Esophagus squamous epithelium (tissue), 5 donors: ENCODE measurements around the gene CACNA1H. TPM values are rescaled to one million over a fixed set of nuclear protein-coding genes. Genes with fewer than 3 reads are reported as not detected.
"Not testable (repeated sequence)": the region's sequence is repeated elsewhere in the genome, so short reads cannot be mapped to it uniquely, and the experiment has no call there.

Source experiments
- DNase-seq: peaks from one replicate; lab custom pipeline; 2025; lab: John Stamatoyannopoulos, UW
- H3K27ac ChIP-seq, 4 donors: fragments of 200-600 bp; sonication (generic); one replicate each; pipeline ENCODE4 v1.5.1; 2016 to 2019; ENCODE audit warnings: mild to moderate bottlenecking in 1 of 4
- H3K27me3 ChIP-seq, 4 donors: fragments of 200-600 bp; sonication (generic); 1 replicate in 3 of 4; 2 replicates in 1 of 4; pipeline versions ENCODE4 v1.5.1 to v1.6.0; 2017 to 2021; ENCODE audit warnings: antibody characterized with exemption in 1 of 4
- H3K36me3 ChIP-seq, 3 donors: fragments of 200-600 bp; sonication (generic); one replicate each; pipeline ENCODE4 v1.5.1; 2016 to 2019
- H3K4me1 ChIP-seq, 3 donors: fragments of 200-600 bp; sonication (generic); one replicate each; pipeline ENCODE4 v1.5.1; 2017 to 2019
- H3K4me3 ChIP-seq, 4 donors: fragments of 200-600 bp; sonication (generic); 1 replicate in 3 of 4; 2 replicates in 1 of 4; pipeline ENCODE4 v1.5.1; 2016 to 2019; ENCODE audit warnings: mild to moderate bottlenecking in 2 of 4, moderate library complexity in 1 of 4
- H3K9me3 ChIP-seq, 3 donors: fragments of 200-600 bp; sonication (generic); one replicate each; pipeline ENCODE4 v1.5.1; 2016 to 2019
- CTCF ChIP-seq, 6 experiments: fragments of 450-650 bp in 4 of 6; fragments of 200-600 bp in 2 of 6; sonication (generic) in 2 of 6; IDR thresholded peaks; one replicate each; pipeline ENCODE4 v1.5.1; 2016 to 2019; ENCODE audit warnings: antibody characterized with exemption in 6 of 6, mild to moderate bottlenecking in 4 of 6, moderate library complexity in 4 of 6
- POLR2A ChIP-seq, 4 donors: fragments of 450-650 bp; IDR thresholded peaks; one replicate each; pipeline ENCODE4 v1.6.1; 2017; ENCODE audit warnings: antibody characterized with exemption in 4 of 4, mild to moderate bottlenecking in 4 of 4, moderate library complexity in 3 of 4
- WGBS, 2 donors: methylation state at CpG; one replicate each; pipeline ENCODE4 v1.1.5; 2018; 5-methylcytosine and 5-hydroxymethylcytosine counted together
- intact Hi-C: fragments of 100-400 bp; cut with DNase I; formaldehyde crosslinking; loops from one replicate; pipeline ENCODE4 v1.15.0; 2022
- total RNA-seq, 4 donors: library from RNA; depleted of rRNA; stranded (reverse); fragments of >200 nt; gene quantifications; one replicate each; pipeline ENCODE4 v1.1.0, GENCODE V29; 2016
- donor health status: DM: yes; HTN: yes; CAD: no.

Gene CACNA1H
- total RNA-seq, 4 donors from 2014 or later = 1.7 to 14.7 (median 5.6) TPM

DNA sequence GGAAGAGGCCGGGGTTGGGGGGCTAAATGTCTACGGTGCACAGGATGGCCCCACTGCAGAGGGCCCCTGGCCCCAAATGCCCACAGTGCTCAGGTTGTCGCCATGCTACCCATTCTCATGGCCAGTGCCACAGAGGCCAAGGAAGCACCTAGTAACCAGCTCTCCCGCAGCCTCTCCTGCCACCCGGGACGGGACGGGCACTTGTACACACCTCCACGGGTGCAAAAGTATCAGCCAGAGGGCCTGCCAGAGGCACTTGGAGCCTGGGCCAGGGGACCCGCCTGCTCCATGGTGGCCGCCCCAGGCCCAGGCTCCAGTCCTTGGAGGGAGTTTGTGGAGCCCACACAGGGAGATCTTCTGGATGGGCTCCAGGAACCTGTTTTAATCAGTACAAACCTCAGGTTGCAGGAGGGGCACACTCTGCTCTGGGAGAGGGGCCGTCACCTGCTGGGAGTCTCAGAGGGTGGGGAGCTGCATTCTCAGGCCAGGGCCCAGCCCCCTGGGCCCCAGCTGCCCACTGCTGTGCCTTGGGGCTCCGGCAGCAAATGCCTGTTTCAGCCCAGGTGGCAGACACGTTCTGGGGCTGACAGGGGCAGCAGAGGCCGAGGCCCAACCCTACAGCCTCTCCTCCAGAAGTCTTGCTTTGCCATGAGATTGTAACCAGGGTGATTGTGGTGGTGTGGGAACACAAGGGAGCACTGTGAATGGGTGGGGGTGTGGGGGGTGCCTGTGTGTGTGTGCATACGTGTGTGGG is 110.9 kb downstream of the CACNA1H start:
- TF ChIP-seq POLR2A (IDR thresholded peaks at IDR 0.05) = no peak
- no peak for TF ChIP-seq CTCF (IDR thresholded peaks at IDR 0.05)
- H3K4me1 ChIP-seq = peaks cover 5 to 17% (median 9%) of the 10 kb centered on the region in 3 donors
- intact Hi-C loops = loop anchor here (10.0 kb wide), 1 partner anchor 789 kb away; no protein-coding TSS in a partner anchor
- H3K4me3 ChIP-seq = no peak overlapping the region
- no peaks in the 10 kb centered on the region for H3K9me3 ChIP-seq
- H3K36me3 ChIP-seq = no peaks in the 10 kb centered on the region
- no peak for DNase-seq
- H3K27me3 ChIP-seq = peaks cover 0 to 76% (median 21%) of the 10 kb centered on the region in 4 donors
- WGBS, 2 donors = 80 to 81% methylated on average over 1 to 4 of the region's 15 CpGs
- no peak overlapping the region for H3K27ac ChIP-seq

DNA sequence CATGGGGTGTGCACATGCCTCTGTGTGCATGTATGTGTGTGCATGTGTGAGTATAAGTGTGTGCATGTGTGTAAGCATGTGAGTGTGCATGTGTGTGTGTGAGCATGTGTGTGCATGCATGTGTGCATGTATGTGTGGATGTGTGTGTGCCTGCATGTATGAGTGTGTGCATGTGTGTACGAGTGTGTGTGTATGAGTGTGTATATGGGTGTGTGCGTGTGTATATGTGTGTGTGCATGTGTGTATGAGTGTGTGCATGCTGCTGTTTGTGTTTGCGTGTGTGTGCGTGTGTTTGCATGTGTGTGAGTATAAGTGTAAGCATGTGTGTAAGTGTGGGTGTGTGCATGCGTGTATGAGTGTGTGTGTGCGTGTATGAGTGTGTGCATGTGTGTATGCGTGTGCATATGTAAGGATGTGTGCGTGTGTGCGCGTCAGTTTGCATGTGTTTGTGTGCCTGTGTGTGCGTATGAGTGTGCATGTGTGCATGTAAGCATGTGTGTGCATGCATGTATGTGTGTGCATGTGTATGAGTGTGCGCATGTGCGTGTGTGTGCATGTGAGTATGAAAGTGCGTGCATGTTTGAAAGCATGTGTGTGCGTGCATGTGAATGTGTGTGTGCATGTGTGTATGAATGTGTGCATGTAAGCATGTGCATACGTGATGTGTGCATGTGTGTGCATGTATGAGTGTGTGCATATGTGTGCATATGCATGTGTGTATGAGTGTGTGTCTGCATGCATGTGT is 111.6 kb downstream of the CACNA1H start:
- H3K27me3 ChIP-seq = peaks cover 0 to 69% (median 15%) of the 10 kb centered on the region in 4 donors
- no peak overlapping the region for H3K4me3 ChIP-seq
- no peaks in the 10 kb centered on the region for H3K9me3 ChIP-seq
- TF ChIP-seq CTCF (IDR thresholded peaks at IDR 0.05) = no peak
- no peak for TF ChIP-seq POLR2A (IDR thresholded peaks at IDR 0.05)
- H3K27ac ChIP-seq = no peak overlapping the region
- intact Hi-C loops = loop anchor here (10.0 kb wide), 1 partner anchor 790 kb away; no protein-coding TSS in a partner anchor
- DNase-seq = no peak
- WGBS, 2 donors = 82 to 88% methylated on average over 16 of the region's 16 CpGs
- peaks cover 1 to 10% (median 2%) of the 10 kb centered on the region in 3 donors for H3K4me1 ChIP-seq
- no peaks in the 10 kb centered on the region for H3K36me3 ChIP-seq

GRCh38 chr16:1265090-1265630 is 112.3 kb downstream of the CACNA1H start:
- WGBS, 2 donors = 76% methylated on average over 8 to 9 of the region's 13 CpGs
- peaks cover 0 to 7% (median 0%) of the 10 kb centered on the region in 3 donors for H3K4me1 ChIP-seq
- H3K9me3 ChIP-seq = no peaks in the 10 kb centered on the region
- no peak for TF ChIP-seq POLR2A (IDR thresholded peaks at IDR 0.05)
- TF ChIP-seq CTCF (IDR thresholded peaks at IDR 0.05) = no peak
- peaks cover 0 to 62% (median 9%) of the 10 kb centered on the region in 4 donors for H3K27me3 ChIP-seq
- H3K4me3 ChIP-seq = no peak overlapping the region
- DNase-seq = no peak
- intact Hi-C loops = loop anchor here (10.0 kb wide), 1 partner anchor 790 kb away; no protein-coding TSS in a partner anchor
- H3K36me3 ChIP-seq = no peaks in the 10 kb centered on the region
- no peak overlapping the region for H3K27ac ChIP-seq

DNA sequence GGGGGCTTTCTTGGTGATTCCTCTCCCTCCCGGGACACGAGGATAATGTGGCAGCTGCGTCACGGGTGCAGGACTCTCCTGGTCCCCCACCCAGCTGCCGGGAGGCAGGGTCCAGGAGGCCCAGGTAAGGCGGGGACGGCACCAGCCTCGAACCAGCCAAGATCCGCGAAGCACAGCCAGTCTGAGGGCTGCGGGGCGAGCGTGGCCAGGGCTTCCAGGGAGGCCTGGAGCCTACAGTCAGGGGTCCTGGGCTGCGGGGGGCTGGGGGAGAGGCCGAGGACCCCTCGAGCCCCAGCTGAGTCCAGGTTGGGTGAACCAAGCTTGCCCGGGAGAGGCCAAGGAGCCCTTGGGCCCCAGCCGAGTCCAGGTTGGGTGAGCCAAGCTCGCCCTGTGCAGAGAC is 112.9 kb downstream of the CACNA1H start:
- H3K36me3 ChIP-seq = no peaks in the 10 kb centered on the region
- no peak overlapping the region for H3K4me3 ChIP-seq
- peaks cover 0 to 56% (median 5%) of the 10 kb centered on the region in 4 donors for H3K27me3 ChIP-seq
- 73 to 90% methylated on average over 2 to 9 of the region's 19 CpGs for WGBS, 2 donors
- TF ChIP-seq POLR2A (IDR thresholded peaks at IDR 0.05) (no peak), CTCF (IDR thresholded peaks at IDR 0.05) (no peak)
- no peaks in the 10 kb centered on the region for H3K9me3 ChIP-seq
- H3K4me1 ChIP-seq = peaks cover 0 to 7% (median 0%) of the 10 kb centered on the region in 3 donors
- no peak overlapping the region for H3K27ac ChIP-seq
- no peak for DNase-seq
- intact Hi-C loops = loop anchor here (10.0 kb wide), 1 partner anchor 791 kb away; no protein-coding TSS in a partner anchor

GRCh38 chr16:1269418-1269817 is 116.5 kb downstream of the CACNA1H start:
- H3K4me3 ChIP-seq, H3K9me3 ChIP-seq, DNase-seq, H3K36me3 ChIP-seq, H3K27ac ChIP-seq: not testable (repeated sequence)
- Histone ChIP-seq H3K4me1 (peaks cover 0 to 10% (median 0%) of the 10 kb centered on the region in 3 donors), H3K27me3 (peaks cover 0 to 55% (median 0%) of the 10 kb centered on the region in 4 donors)
- WGBS, 2 donors = 71 to 94% methylated on average over 6 to 7 of the region's 7 CpGs
- intact Hi-C loops = loop anchor here (10.0 kb wide), 1 partner anchor 795 kb away; no protein-coding TSS in a partner anchor
